ENCODE data around the gene IGF2R. TPM values are rescaled to one million over a fixed set of nuclear protein-coding genes. Genes with fewer than 3 reads are reported as not detected.

The IGF2R gene
- total RNA-seq, 1 experiment from 2014 or later = 160 TPM

DNA sequence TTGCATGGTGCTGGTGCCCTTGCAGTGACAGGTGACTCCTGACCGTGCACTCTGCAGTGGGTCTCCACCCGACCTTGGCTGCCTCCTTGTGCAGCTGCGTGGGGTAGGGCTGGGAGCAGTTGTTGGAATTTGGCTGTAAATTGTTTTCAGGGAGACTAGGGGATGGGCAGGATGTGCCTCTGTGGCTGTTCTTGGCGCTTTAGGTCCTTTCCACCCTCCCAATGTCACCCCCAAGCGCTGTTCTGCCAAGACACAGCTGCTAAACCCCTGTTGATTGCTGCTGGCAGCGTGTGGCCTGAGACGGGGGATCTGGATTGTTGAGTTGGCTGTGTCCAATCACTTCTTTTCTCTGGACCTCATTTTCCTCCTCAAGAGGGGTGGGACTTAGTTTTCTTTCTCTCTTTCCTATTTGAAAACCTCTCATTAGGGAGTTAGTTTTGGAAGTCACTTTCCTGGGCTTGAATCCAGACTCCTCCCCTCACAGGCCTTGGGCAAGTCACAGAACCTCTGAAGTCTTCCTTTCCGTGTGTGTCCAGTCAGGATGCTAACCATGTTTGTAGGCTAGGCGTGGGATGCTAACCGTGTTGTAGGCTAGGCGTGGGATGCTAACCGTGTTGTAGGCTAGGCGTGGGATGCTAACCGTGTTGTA is 8.5 kb downstream of the IGF2R start:
- no peak overlapping the region for H3K4me3 Mint-ChIP-seq (ENCODE audit: unreplicated experiment)
- H3K27me3 Mint-ChIP-seq (ENCODE audit: insufficient read depth, unreplicated experiment) = no peaks in the 10 kb centered on the region
- ChIA-PET CTCF (interaction anchor here (0.6 to 1.3 kb wide), 3 partner anchors 9 to 542 kb away, joined by 3 to 4 read pairs (median 3); no protein-coding TSS in a partner anchor), POLR2A (interaction anchor here (1.2 to 3.0 kb wide), 5 partner anchors 9 to 66 kb away, joined by 3 to 15 read pairs (median 5); no protein-coding TSS in a partner anchor)
- TF ChIP-seq, protein P1, sequence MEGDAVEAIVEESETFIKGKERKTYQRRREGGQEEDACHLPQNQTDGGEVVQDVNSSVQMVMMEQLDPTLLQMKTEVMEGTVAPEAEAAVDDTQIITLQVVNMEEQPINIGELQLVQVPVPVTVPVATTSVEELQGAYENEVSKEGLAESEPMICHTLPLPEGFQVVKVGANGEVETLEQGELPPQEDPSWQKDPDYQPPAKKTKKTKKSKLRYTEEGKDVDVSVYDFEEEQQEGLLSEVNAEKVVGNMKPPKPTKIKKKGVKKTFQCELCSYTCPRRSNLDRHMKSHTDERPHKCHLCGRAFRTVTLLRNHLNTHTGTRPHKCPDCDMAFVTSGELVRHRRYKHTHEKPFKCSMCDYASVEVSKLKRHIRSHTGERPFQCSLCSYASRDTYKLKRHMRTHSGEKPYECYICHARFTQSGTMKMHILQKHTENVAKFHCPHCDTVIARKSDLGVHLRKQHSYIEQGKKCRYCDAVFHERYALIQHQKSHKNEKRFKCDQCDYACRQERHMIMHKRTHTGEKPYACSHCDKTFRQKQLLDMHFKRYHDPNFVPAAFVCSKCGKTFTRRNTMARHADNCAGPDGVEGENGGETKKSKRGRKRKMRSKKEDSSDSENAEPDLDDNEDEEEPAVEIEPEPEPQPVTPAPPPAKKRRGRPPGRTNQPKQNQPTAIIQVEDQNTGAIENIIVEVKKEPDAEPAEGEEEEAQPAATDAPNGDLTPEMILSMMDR (IDR thresholded peaks at IDR 0.05; ENCODE audit: unreplicated experiment) = no peak
- peaks cover 5% of the 10 kb centered on the region for H3K36me3 Mint-ChIP-seq (ENCODE audit: insufficient read depth, unreplicated experiment)
- peak; percentile 40 for DNase-seq (ENCODE audit: unreplicated experiment)
- H3K27ac Mint-ChIP-seq (ENCODE audit: low read depth, unreplicated experiment) = no peak overlapping the region
- no TSS peak for BruUV-seq (replicated peaks)
- H3K4me1 Mint-ChIP-seq (ENCODE audit: insufficient read depth, unreplicated experiment) = peaks cover 78% of the 10 kb centered on the region
- intact Hi-C loops (cut with micrococcal nuclease) = no loop called here
- no peaks in the 10 kb centered on the region for H3K9me3 Mint-ChIP-seq (ENCODE audit: unreplicated experiment)

DNA sequence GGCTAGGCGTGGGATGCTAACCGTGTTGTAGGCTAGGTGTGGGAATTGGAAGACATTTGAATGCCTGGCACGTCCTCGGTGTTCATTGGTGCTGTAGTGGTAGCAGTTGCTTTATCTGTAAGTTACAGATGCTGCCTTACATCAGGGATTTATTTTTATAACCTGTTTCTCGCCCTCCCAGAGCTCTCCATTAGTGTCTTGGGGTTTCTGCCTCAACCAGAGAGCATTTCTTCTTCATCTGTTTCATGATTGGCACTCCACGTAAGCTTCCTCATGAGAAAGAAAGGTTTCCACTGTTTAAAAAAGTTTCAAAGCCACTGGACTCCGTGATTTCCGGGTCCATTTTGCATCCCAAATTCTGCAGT is 9.0 kb downstream of the IGF2R start:
- no TSS peak for BruUV-seq (replicated peaks)
- intact Hi-C loops (cut with micrococcal nuclease) = no loop called here
- Mint-ChIP-seq H3K27ac (ENCODE audit: low read depth, unreplicated experiment) (peak overlapping the region; percentile 47), H3K4me3 (ENCODE audit: unreplicated experiment) (peak overlapping the region; percentile 17), H3K9me3 (ENCODE audit: unreplicated experiment) (no peaks in the 10 kb centered on the region), H3K36me3 (ENCODE audit: insufficient read depth, unreplicated experiment) (peaks cover 5% of the 10 kb centered on the region), H3K27me3 (ENCODE audit: insufficient read depth, unreplicated experiment) (no peaks in the 10 kb centered on the region), H3K4me1 (ENCODE audit: insufficient read depth, unreplicated experiment) (peaks cover 76% of the 10 kb centered on the region)
- TF ChIP-seq, protein P1 (IDR thresholded peaks at IDR 0.05; ENCODE audit: unreplicated experiment) = no peak
- DNase-seq (ENCODE audit: unreplicated experiment) = no peak
- CTCF ChIA-PET = interaction anchor here (0.9 kb wide), 1 partner anchor 35 kb away, joined by 3 read pairs; no protein-coding TSS in a partner anchor
- POLR2A ChIA-PET = interaction anchor here (0.8 to 3.0 kb wide), 7 partner anchors 10 to 65 kb away, joined by 3 to 15 read pairs (median 5); no protein-coding TSS in a partner anchor

DNA sequence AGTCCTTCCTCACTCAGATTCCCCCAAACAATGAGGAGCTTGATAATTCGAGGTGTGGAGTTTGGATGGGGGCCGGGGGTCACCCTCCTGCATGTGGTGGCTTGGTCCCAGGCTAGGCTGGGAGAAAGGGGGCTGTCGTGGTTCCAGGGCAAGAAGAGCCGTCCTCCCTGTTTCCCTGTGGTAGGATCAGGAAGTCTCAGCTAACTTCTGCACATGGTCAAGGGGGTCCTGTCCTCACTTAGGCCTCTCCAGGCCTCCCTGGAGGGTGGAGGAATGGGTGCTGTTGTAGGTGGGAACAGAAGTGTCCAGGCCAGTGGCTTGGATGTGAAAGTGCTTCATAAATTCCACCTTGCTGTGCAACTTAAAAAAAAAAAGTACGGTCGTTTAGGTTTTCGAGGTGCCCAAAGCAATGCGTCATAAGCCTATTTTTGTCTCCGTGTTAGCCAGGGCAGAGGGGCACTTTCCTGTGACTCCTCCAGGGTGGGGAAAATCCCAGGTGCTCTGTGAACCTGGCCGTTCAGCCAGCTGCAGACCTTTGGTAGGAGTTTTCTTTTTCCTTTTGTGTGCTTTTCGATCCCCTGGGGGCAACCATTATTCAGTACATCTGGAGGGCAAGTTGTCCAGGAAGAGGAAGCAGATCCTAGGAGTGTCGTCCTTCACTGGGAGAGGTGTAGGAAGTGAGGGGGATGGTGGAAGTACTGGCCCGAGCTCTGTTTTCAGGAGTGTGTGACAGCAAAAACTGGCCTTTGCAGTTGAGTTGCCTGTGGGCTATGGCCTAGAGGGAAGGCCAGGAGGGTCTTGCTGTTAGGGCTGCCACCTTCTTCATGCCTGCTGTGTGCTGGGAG is 9.6 kb downstream of the IGF2R start:
- intact Hi-C loops (cut with micrococcal nuclease) = no loop called here
- H3K27ac Mint-ChIP-seq (ENCODE audit: low read depth, unreplicated experiment) = peak overlapping the region; percentile 47
- peak overlapping the region; percentile 17 for H3K4me3 Mint-ChIP-seq (ENCODE audit: unreplicated experiment)
- TF ChIP-seq, protein P1 (IDR thresholded peaks at IDR 0.05; ENCODE audit: unreplicated experiment) = no peak
- H3K4me1 Mint-ChIP-seq (ENCODE audit: insufficient read depth, unreplicated experiment) = peaks cover 77% of the 10 kb centered on the region
- H3K9me3 Mint-ChIP-seq (ENCODE audit: unreplicated experiment) = no peaks in the 10 kb centered on the region
- peak; percentile 61 for DNase-seq (ENCODE audit: unreplicated experiment)
- no TSS peak for BruUV-seq (replicated peaks)
- peaks cover 5% of the 10 kb centered on the region for H3K36me3 Mint-ChIP-seq (ENCODE audit: insufficient read depth, unreplicated experiment)
- H3K27me3 Mint-ChIP-seq (ENCODE audit: insufficient read depth, unreplicated experiment) = no peaks in the 10 kb centered on the region
- POLR2A ChIA-PET = interaction anchor here (0.8 to 3.0 kb wide), 11 partner anchors 9 to 66 kb away, joined by 3 to 15 read pairs (median 5); no protein-coding TSS in a partner anchor
- CTCF ChIA-PET = interaction anchor here (0.5 to 1.1 kb wide), 5 partner anchors 10 to 207 kb away, joined by 3 to 7 read pairs (median 3); no protein-coding TSS in a partner anchor
